GM12878 (cell line): ENCODE measurements around the gene EEF1AKMT2. TPM values are rescaled to one million over a fixed set of nuclear protein-coding genes. Genes with fewer than 3 reads are reported as not detected.

Experiments used
- ATAC-seq: fragments of 200-7000 bp; cut with Tn5 transposase; 3 replicates; pipeline ENCODE4 v1.9.1; 2020; ENCODE audit warnings: mild to moderate bottlenecking, moderate library complexity
- BruUV-seq: library from RNA; stranded (reverse); fragments of 400-500 nt; replicated peaks from 2 replicates; lab custom pipeline; 2021; lab: Mats Ljungman, UMichigan
- CTCF ChIA-PET: fragments of 300-600 bp; sonication (Branson Sonifier 250); formaldehyde crosslinking; extraction: SDS; loops from one replicate; lab custom pipeline; 2021; ENCODE audit warnings: inconsistent platforms; lab: Yijun Ruan, JAX
- POLR2A ChIA-PET: fragments of 350-600 bp; formaldehyde crosslinking; extraction: SDS; loops from one replicate; lab custom pipeline; 2021; ENCODE audit warnings: inconsistent platforms; lab: Charles Lee
- RAD21 ChIA-PET: fragments of 300-600 bp; sonication (Branson Sonifier 250); formaldehyde crosslinking; loops from one replicate; lab custom pipeline; 2023; ENCODE audit warnings: antibody characterized with exemption; ENCODE audit not compliant: unreplicated experiment; lab: Charles Lee
- SMC1A ChIA-PET: fragments of 300-600 bp; sonication (Branson Sonifier 250); formaldehyde crosslinking; loops from one replicate; lab custom pipeline; 2023; ENCODE audit not compliant: unreplicated experiment, uncharacterized antibody; lab: Charles Lee
- DNase-seq: peaks from one replicate; pipeline ENCODE4 v3.0.0-alpha.2; 2011; ENCODE audit warnings: low read depth, low spot score
- FAIRE-seq: peaks from 3 replicates; lab custom pipeline; 2011; peaks lifted over from hg19 to GRCh38; lab: Jason Lieb, UNC
- H2AFZ ChIP-seq: 2 replicates; pipeline ENCODE4 v1.6.0; 2011; ENCODE audit warnings: low read depth, low read length, control low read depth; ENCODE audit not compliant: control insufficient read depth
- H3K27ac ChIP-seq: 2 replicates; pipeline ENCODE4 v1.5.1; 2011; ENCODE audit warnings: control low read depth; ENCODE audit not compliant: control insufficient read depth, insufficient read depth
- H3K27me3 ChIP-seq, 2 experiments: replicated peaks in 1 of 2; 2 replicates each; pipeline versions ENCODE4 v1.6.0 to v1.6.1; 2011; ENCODE audit warnings: low read length in 1 of 2; ENCODE audit not compliant: control insufficient read depth in 2 of 2, insufficient read depth in 2 of 2
- H3K36me3 ChIP-seq, 2 experiments: 2 replicates each; pipeline ENCODE4 v1.5.1; 2011; ENCODE audit warnings: low read length in 1 of 2; ENCODE audit not compliant: control insufficient read depth in 2 of 2, insufficient read depth in 2 of 2
- H3K4me1 ChIP-seq: 2 replicates; pipeline ENCODE4 v1.6.1; 2011; ENCODE audit warnings: mild to moderate bottlenecking, low read length, moderate library complexity, mixed read lengths; ENCODE audit not compliant: control insufficient read depth, insufficient read depth
- H3K4me2 ChIP-seq: 2 replicates; pipeline ENCODE4 v1.6.0; 2011; ENCODE audit warnings: control low read depth; ENCODE audit not compliant: control insufficient read depth, insufficient read depth
- H3K4me3 ChIP-seq: fragments of 200-600 bp; sonication (generic); 2 replicates; pipeline ENCODE4 v1.5.1; 2016
- H3K79me2 ChIP-seq: 2 replicates; pipeline ENCODE4 v1.6.0; 2011; ENCODE audit warnings: low read length; ENCODE audit not compliant: control insufficient read depth, insufficient read depth
- H3K9ac ChIP-seq: 2 replicates; pipeline ENCODE4 v1.8.0; 2011; ENCODE audit warnings: low read length, control low read depth, mixed read lengths; ENCODE audit not compliant: control insufficient read depth, insufficient read depth
- H3K9me3 ChIP-seq: replicated peaks from 3 replicates; pipeline ENCODE4 v1.5.1; 2011; ENCODE audit warnings: mild to moderate bottlenecking, low read length; ENCODE audit not compliant: control insufficient read depth, insufficient read depth
- H4K20me1 ChIP-seq: 2 replicates; pipeline ENCODE4 v1.6.0; 2011; ENCODE audit not compliant: control insufficient read depth, insufficient read depth
- CEBPZ ChIP-seq: fragments of 150-350 bp; IDR thresholded peaks from 2 replicates; pipeline ENCODE4 v1.6.1; 2016; ENCODE audit warnings: low read depth, low read length
- GABPA ChIP-seq: IDR thresholded peaks from 2 replicates; pipeline ENCODE4 v1.6.1; 2014; ENCODE audit warnings: antibody characterized with exemption, low read depth, mild to moderate bottlenecking, inconsistent platforms
- HSF1 ChIP-seq: fragments of 150-350 bp; IDR thresholded peaks from 2 replicates; pipeline ENCODE4 v1.6.1; 2014; ENCODE audit warnings: mild to moderate bottlenecking, low read depth, low read length
- MLLT1 ChIP-seq: fragments of 450-650 bp; IDR thresholded peaks from 2 replicates; pipeline ENCODE4 v1.6.1; 2016; ENCODE audit warnings: mild to moderate bottlenecking
- TCF12 ChIP-seq: IDR thresholded peaks from 2 replicates; pipeline ENCODE4 v1.6.1; 2011; ENCODE audit warnings: low read depth, mild to moderate bottlenecking, low read length
- YBX1 ChIP-seq: fragments of 450-650 bp; IDR thresholded peaks from 2 replicates; pipeline ENCODE4 v1.6.1; 2016; ENCODE audit warnings: antibody characterized with exemption
- ZBTB4 ChIP-seq: fragments of 450-650 bp; formaldehyde crosslinking; IDR thresholded peaks from 2 replicates; pipeline ENCODE4 v1.4.0; 2022; ENCODE audit warnings: mild to moderate bottlenecking, moderate library complexity
- ZNF24 ChIP-seq: fragments of 450-650 bp; IDR thresholded peaks from 2 replicates; pipeline ENCODE4 v1.6.1; 2017; ENCODE audit warnings: antibody characterized with exemption, mild to moderate bottlenecking
- ZSCAN29 ChIP-seq: fragments of 450-650 bp; IDR thresholded peaks from 2 replicates; pipeline ENCODE4 v1.6.1; 2017; ENCODE audit warnings: mild to moderate bottlenecking, moderate library complexity
- WGBS: methylation state at CpG from one replicate; pipeline ENCODE4 v1.1.6; 2016; ENCODE audit warnings: low lambda C conversion rate; ENCODE audit not compliant: insufficient replicate concordance, insufficient coverage; ENCODE audit errors: missing lambda C conversion rate; 5-methylcytosine and 5-hydroxymethylcytosine counted together
- in situ Hi-C: fragments of 300-500 bp; cut with MboI; formaldehyde crosslinking; loops from 9 replicates; pipeline ENCODE4 v1.14.3; 2018; ENCODE audit warnings: mixed read lengths
- intact Hi-C: fragments of 100-400 bp; cut with micrococcal nuclease; formaldehyde crosslinking; loops from one replicate; pipeline ENCODE4 v1.14.2; 2022; ENCODE audit not compliant: unreplicated experiment
- polyA plus RNA-seq, 11 experiments: library from polyadenylated mRNA; depleted of rRNA in 4 of 11; unstranded in 6 of 11; stranded (reverse) in 5 of 11; fragments of >200 nt; fragmentation: Nextera tagmentation in 4 of 11; fragmentation: Illumina TruSeq in 1 of 11; extraction: Ambion mirVana in 4 of 11; extraction: Trizol in 1 of 11; gene quantifications; 1 replicate in 1 of 11; 2 replicates in 10 of 11; pipeline versions ENCODE4 v1.2.1 to v1.2.3, GENCODE V29; 2011 to 2016; ENCODE audit warnings: inconsistent platforms in 2 of 11, missing spikeins in 2 of 11, low read depth in 1 of 11
- total RNA-seq, 4 experiments: library from RNA; depleted of rRNA in 3 of 4; stranded (reverse); fragments of >200 nt in 3 of 4; fragmentation: Illumina TruSeq in 1 of 4; extraction: Trizol in 1 of 4; gene quantifications; 2 replicates each; pipeline versions ENCODE4 v1.2.1 to v1.2.3, GENCODE V29; 2013 to 2021

EEF1AKMT2 gene
- total and polyA plus RNA-seq, 10 of the 15 experiments (the other 5 are each of a cell fraction or from before 2014, with no cell fraction given), result 9.1 to 29.3 (median 23.6) TPM

- TF ChIP-seq CEBPZ, result no peak
- no peak for TF ChIP-seq YBX1
- no peak for TF ChIP-seq ZNF24
- no peak for TF ChIP-seq GABPA
These were observed 46.0 kb upstream of the EEF1AKMT2 start (continued) for GRCh38 chr10:124837687-124838086.

- no peak for DNase-seq
- SMC1A ChIA-PET, result interaction anchor here (1.1 to 1.9 kb wide), 6 partner anchors 25 to 300 kb away, joined by 3 to 5 read pairs (median 4); no protein-coding TSS in a partner anchor
- POLR2A ChIA-PET, result no interaction called here
These were observed 39.4 kb upstream of the EEF1AKMT2 start for GRCh38 chr10:124831116-124831515.

More at GRCh38 chr10:124831116-124831515, 39.4 kb upstream of the EEF1AKMT2 start:
- Histone ChIP-seq H3K4me1 (no peaks in the 10 kb centered on the region), H3K36me3 (peaks cover 11 to 27% of the 10 kb centered on the region in 2 experiments), H3K79me2 (no peaks in the 10 kb centered on the region), H3K4me3 (no peak overlapping the region), H2AFZ (no peak overlapping the region), H4K20me1 (no peaks in the 10 kb centered on the region), H3K9me3 (no peaks in the 10 kb centered on the region), H3K9ac (no peak overlapping the region), H3K27ac (no peak overlapping the region), H3K27me3 (no peaks in the 10 kb centered on the region), H3K4me2 (no peak overlapping the region)
- TF ChIP-seq TCF12 (no peak), ZSCAN29 (no peak), ZBTB4 (no peak), MLLT1 (no peak), HSF1 (no peak)
- FAIRE-seq, result no peak
- ChIA-PET RAD21 (interaction anchor here (1.2 kb wide), 1 partner anchor 291 kb away, joined by 4 read pairs; no protein-coding TSS in a partner anchor), CTCF (interaction anchor here (1.0 to 2.8 kb wide), 9 partner anchors 44 to 304 kb away, joined by 3 to 16 read pairs (median 3); no protein-coding TSS in a partner anchor)
- in situ Hi-C loops (no loop called here), intact Hi-C loops (no loop called here)
- WGBS, result 97% methylated on average over 3 of the region's 3 CpGs
- no peak for ATAC-seq
- BruUV-seq, result no TSS peak
